Measurements from ENCODE around the gene MED23. TPM values are rescaled to one million over a fixed set of nuclear protein-coding genes. Genes with fewer than 3 reads are reported as not detected.

MED23 gene
- total RNA-seq, 1 donor from 2014 or later, result 38.8 TPM

DNA sequence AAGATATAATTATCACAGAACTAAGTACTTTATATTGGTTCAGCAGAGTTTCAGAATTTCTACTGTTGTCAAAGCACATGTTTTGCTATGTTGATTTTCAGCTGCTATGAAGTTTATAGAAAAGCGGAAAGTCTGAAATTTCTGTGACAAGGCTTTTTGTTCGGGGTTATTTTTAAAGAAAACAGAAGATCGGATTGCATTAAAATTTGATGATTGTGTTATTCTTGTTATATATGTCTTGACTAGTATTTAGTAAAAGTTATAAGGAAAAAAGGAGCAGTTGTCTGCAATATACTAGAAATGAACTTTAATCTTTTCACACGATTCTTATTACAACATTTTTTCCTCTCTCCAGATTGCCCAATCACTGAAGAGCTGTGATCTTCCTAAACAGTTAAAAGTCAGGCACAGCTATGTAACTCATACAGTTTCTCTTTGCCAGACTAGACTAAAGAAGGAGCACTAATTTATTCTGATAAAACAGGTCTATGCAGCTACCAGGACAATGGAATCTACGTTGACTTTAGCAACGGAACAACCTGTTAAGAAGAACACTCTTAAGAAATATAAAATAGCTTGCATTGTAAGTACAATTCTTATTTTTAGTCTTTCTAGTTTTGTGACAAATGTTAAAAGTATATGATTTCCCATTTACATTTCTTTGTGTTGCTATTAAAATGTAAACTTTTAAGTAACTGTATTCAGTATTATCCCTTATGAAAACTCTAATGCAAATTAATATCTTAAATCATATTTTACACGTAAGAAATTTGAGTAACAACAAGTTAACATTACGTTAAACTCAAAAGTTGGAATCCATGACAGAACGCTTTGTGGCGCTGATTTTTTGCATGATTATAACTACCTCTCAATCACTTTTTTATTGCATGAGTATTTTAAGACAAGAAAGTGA is 9.1 kb upstream of the MED23 start, which contains the start of gene ENPP3:
Gene ENPP3, plus strand, starts transcription at position 423 of the 913 bp plus-strand sequence. Its CDS starts 83 bp downstream, at position 506.
- peaks cover 3% of the 10 kb centered on the region for H3K27me3 Mint-ChIP-seq (ENCODE audit: unreplicated experiment)
- H3K27ac Mint-ChIP-seq (ENCODE audit: unreplicated experiment), result no peak within 1 kb of the TSS
- no peak for TF ChIP-seq CTCF (IDR thresholded peaks at IDR 0.05; ENCODE audit: partially characterized antibody, unreplicated experiment)
- no peaks in the 10 kb centered on the region for H3K36me3 Mint-ChIP-seq (ENCODE audit: unreplicated experiment)
- no peak for DNase-seq
- H3K4me3 Mint-ChIP-seq (ENCODE audit: unreplicated experiment), result no peak within 1 kb of the TSS
- H3K4me1 Mint-ChIP-seq (ENCODE audit: low read depth, unreplicated experiment), result no peaks in the 10 kb centered on the region
- H3K9me3 Mint-ChIP-seq (ENCODE audit: unreplicated experiment), result no peaks in the 10 kb centered on the region

- no peak overlapping the region for H3K27ac Mint-ChIP-seq (ENCODE audit: unreplicated experiment)
- no peak for DNase-seq
- no peaks in the 10 kb centered on the region for H3K4me1 Mint-ChIP-seq (ENCODE audit: low read depth, unreplicated experiment)
- peaks cover 3% of the 10 kb centered on the region for H3K27me3 Mint-ChIP-seq (ENCODE audit: unreplicated experiment)
- no peaks in the 10 kb centered on the region for H3K36me3 Mint-ChIP-seq (ENCODE audit: unreplicated experiment)
- H3K4me3 Mint-ChIP-seq (ENCODE audit: unreplicated experiment), result no peak overlapping the region
- H3K9me3 Mint-ChIP-seq (ENCODE audit: unreplicated experiment), result no peaks in the 10 kb centered on the region
- TF ChIP-seq CTCF (IDR thresholded peaks at IDR 0.05; ENCODE audit: partially characterized antibody, unreplicated experiment), result no peak
Measured at GRCh38 chr6:131635384-131636340, 7.6 kb upstream of the MED23 start.

DNA sequence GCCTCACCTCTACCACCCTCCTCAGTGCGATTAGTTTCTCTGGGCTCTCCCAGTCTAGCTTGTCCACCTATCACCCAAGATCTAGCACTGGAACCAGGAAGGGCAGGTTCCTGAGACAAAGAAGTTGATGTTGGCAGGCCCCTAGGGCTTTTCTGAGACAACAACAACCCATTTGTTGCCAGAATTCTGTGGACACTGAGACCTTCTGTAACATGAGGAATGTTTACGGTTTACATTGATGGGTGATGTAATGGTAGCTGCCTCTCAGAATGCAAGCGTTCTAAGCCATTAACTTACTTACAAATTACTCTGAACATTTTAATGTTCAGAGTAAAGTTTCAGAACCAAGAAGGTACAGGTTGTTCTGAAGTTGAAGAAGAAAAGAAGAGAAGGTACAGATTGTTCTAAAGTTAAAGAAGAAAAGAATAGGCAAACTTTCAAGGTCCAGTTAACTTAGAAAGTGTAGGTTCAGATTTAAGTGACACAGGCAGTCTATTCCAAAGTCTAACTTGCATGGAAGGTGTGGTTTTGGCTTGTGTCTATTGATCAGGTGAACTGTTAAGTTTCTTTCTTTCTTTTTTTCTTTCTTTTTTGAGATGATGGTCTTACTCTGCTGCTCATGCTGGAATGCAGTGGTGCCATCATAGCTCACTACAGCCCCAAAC is 3.7 kb upstream of the MED23 start:
- no peaks in the 10 kb centered on the region for H3K9me3 Mint-ChIP-seq (ENCODE audit: unreplicated experiment)
- DNase-seq, result no peak
- H3K4me1 Mint-ChIP-seq (ENCODE audit: low read depth, unreplicated experiment), result no peaks in the 10 kb centered on the region
- H3K36me3 Mint-ChIP-seq (ENCODE audit: unreplicated experiment), result no peaks in the 10 kb centered on the region
- H3K27me3 Mint-ChIP-seq (ENCODE audit: unreplicated experiment), result peaks cover 5% of the 10 kb centered on the region
- H3K27ac Mint-ChIP-seq (ENCODE audit: unreplicated experiment), result no peak overlapping the region
- H3K4me3 Mint-ChIP-seq (ENCODE audit: unreplicated experiment), result no peak overlapping the region
- TF ChIP-seq CTCF (IDR thresholded peaks at IDR 0.05; ENCODE audit: partially characterized antibody, unreplicated experiment), result no peak

DNA sequence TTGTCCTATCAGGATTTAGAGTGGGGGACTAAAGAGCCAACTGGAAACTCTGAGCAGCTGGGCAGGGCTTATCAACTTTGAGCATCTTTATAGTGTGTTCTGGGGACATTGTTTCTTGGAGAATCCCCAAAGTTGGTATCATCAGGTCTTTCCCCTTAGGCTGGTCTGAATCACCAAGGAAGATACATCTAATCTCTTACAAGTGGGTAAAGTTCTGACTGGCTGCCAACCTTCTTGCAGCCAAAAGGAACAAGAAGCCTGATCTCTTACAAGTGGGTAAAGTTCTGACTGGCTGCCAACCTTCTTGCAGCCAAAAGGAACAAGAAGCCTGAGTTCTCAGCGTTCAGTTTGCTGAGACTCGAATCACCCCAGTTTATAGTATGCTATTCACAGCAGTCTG is 1.6 kb upstream of the MED23 start:
- Mint-ChIP-seq H3K9me3 (ENCODE audit: unreplicated experiment) (no peaks in the 10 kb centered on the region), H3K27me3 (ENCODE audit: unreplicated experiment) (peaks cover 2% of the 10 kb centered on the region), H3K27ac (ENCODE audit: unreplicated experiment) (no peak overlapping the region), H3K4me3 (ENCODE audit: unreplicated experiment) (no peak overlapping the region), H3K36me3 (ENCODE audit: unreplicated experiment) (no peaks in the 10 kb centered on the region), H3K4me1 (ENCODE audit: low read depth, unreplicated experiment) (no peaks in the 10 kb centered on the region)
- DNase-seq, result no peak
- no peak for TF ChIP-seq CTCF (IDR thresholded peaks at IDR 0.05; ENCODE audit: partially characterized antibody, unreplicated experiment)

Data from glutamatergic neuron (in vitro differentiated cells).